Natural killer cell treated with Interleukin-12 subunit alpha and Interleukin-12 subunit beta and Interleukin-15 and Interleukin-18, amount 100 ng/mL, for 72 hours (primary cell): ENCODE data around the gene MAGOHB. TPM values are rescaled to one million over a fixed set of nuclear protein-coding genes. Genes with fewer than 3 reads are reported as not detected.
"Not testable (repeated sequence)": the region's sequence is repeated elsewhere in the genome, so short reads cannot be mapped to it uniquely, and the experiment has no call there.

Source experiments
- ATAC-seq, 2 donors: fragments of 150-1000 bp; cut with Tn5 transposase in 1 of 2; sonication (Bioruptor Pico), chemical (Tn5 transposase) in 1 of 2; 2 replicates each; pipeline ENCODE4 v1.10.0; 2021
- DNase-seq: peaks from one replicate; pipeline ENCODE4 v3.0.0; 2022; ENCODE audit warnings: low spot score
- H3K27ac Mint-ChIP-seq, 2 donors: 1 replicate in 1 of 2; 2 replicates in 1 of 2; pipeline ENCODE4 v1.8.0; 2022; ENCODE audit warnings: mixed read lengths in 2 of 2, mild to moderate bottlenecking in 1 of 2, moderate library complexity in 1 of 2
- H3K27me3 Mint-ChIP-seq, 2 donors: 1 replicate in 1 of 2; 2 replicates in 1 of 2; pipeline ENCODE4 v1.8.0; 2022; ENCODE audit warnings: mixed read lengths in 2 of 2
- H3K36me3 Mint-ChIP-seq: one replicate; pipeline ENCODE4 v1.8.0; 2022; ENCODE audit warnings: mixed read lengths
- H3K4me1 Mint-ChIP-seq, 2 donors: 1 replicate in 1 of 2; 2 replicates in 1 of 2; pipeline ENCODE4 v1.8.0; 2022; ENCODE audit warnings: low read depth in 2 of 2, mixed read lengths in 2 of 2, mild to moderate bottlenecking in 1 of 2
- H3K4me3 Mint-ChIP-seq: one replicate; pipeline ENCODE4 v1.8.0; 2022; ENCODE audit warnings: mixed read lengths
- H3K9me3 Mint-ChIP-seq: 2 replicates; pipeline ENCODE4 v1.8.0; 2022; ENCODE audit warnings: mixed read lengths
- total RNA-seq, 2 donors: library from RNA; stranded (reverse); gene quantifications; one replicate each; pipeline ENCODE4 v1.2.3, GENCODE V29; 2022

MAGOHB gene
- total RNA-seq, 2 donors from 2014 or later, result 84.0 to 94.4 TPM

- ATAC-seq (peak; percentile 62 to 73), DNase-seq (peak; percentile 67)
- H3K4me3 Mint-ChIP-seq, result peak overlapping the region; percentile 88
- no peaks in the 10 kb centered on the region for H3K27me3 Mint-ChIP-seq
- H3K9me3 Mint-ChIP-seq, result no peaks in the 10 kb centered on the region
- H3K4me1 Mint-ChIP-seq, result peaks cover 61 to 71% of the 10 kb centered on the region in 2 donors
- H3K36me3 Mint-ChIP-seq, result peaks cover 37% of the 10 kb centered on the region
- H3K27ac Mint-ChIP-seq, result peak overlapping the region; percentile 92 to 97
Measured at GRCh38 chr12:10600988-10601387, 12.4 kb downstream of the MAGOHB start.

GRCh38 chr12:10595881-10596280 lies 17.5 kb downstream of the MAGOHB start:
- Mint-ChIP-seq H3K27ac (peak overlapping the region; percentile 85 to 95), H3K4me3 (peak overlapping the region; percentile 83), H3K4me1 (peaks cover 34 to 47% of the 10 kb centered on the region in 2 donors)

GRCh38 chr12:10590966-10591365 lies 22.4 kb downstream of the MAGOHB start:
- Mint-ChIP-seq H3K36me3 (peaks cover 69% of the 10 kb centered on the region), H3K4me3 (peak overlapping the region; percentile 26)
- DNase-seq, result no peak

More at GRCh38 chr12:10595881-10596280, 17.5 kb downstream of the MAGOHB start:
- ATAC-seq, result no peak
- Mint-ChIP-seq H3K36me3 (peaks cover 56% of the 10 kb centered on the region), H3K9me3 (no peaks in the 10 kb centered on the region), H3K27me3 (no peaks in the 10 kb centered on the region)
- no peak for DNase-seq

GRCh38 chr12:10584415-10584814 lies 29.0 kb downstream of the MAGOHB start:
- DNase-seq (no peak), ATAC-seq (peak in 1 of 2 donors; percentile 61)
- H3K4me3 Mint-ChIP-seq, result peak overlapping the region; percentile 68
- H3K36me3 Mint-ChIP-seq, result peaks cover 61% of the 10 kb centered on the region
- no peaks in the 10 kb centered on the region for H3K9me3 Mint-ChIP-seq
- H3K27me3 Mint-ChIP-seq, result no peaks in the 10 kb centered on the region
- peaks cover 17 to 25% of the 10 kb centered on the region in 2 donors for H3K4me1 Mint-ChIP-seq
- H3K27ac Mint-ChIP-seq, result peak overlapping the region; percentile 50 to 78

More at GRCh38 chr12:10590966-10591365, 22.4 kb downstream of the MAGOHB start:
- Mint-ChIP-seq H3K27ac (peak overlapping the region; percentile 10 to 16), H3K9me3 (no peaks in the 10 kb centered on the region), H3K27me3 (no peaks in the 10 kb centered on the region), H3K4me1 (peaks cover 19 to 28% of the 10 kb centered on the region in 2 donors)
- ATAC-seq, result no peak

GRCh38 chr12:10582704-10583103 lies 30.7 kb downstream of the MAGOHB start:
- peaks cover 17 to 29% of the 10 kb centered on the region in 2 donors for H3K4me1 Mint-ChIP-seq
- peaks cover 53% of the 10 kb centered on the region for H3K36me3 Mint-ChIP-seq
- ATAC-seq (peak in 1 of 2 donors; percentile 70), DNase-seq (no peak)
- H3K27ac Mint-ChIP-seq, result peak overlapping the region; percentile 70 to 80
- H3K4me3 Mint-ChIP-seq, result peak overlapping the region; percentile 64
- no peaks in the 10 kb centered on the region for H3K27me3 Mint-ChIP-seq
- H3K9me3 Mint-ChIP-seq, result no peaks in the 10 kb centered on the region

GRCh38 chr12:10582133-10582532 lies 31.3 kb downstream of the MAGOHB start:
- H3K27ac Mint-ChIP-seq, result peak overlapping the region; percentile 70 to 80
- ATAC-seq, DNase-seq, H3K27me3 Mint-ChIP-seq, H3K9me3 Mint-ChIP-seq: not testable (repeated sequence)
- peak overlapping the region; percentile 64 for H3K4me3 Mint-ChIP-seq
- peaks cover 49% of the 10 kb centered on the region for H3K36me3 Mint-ChIP-seq
- H3K4me1 Mint-ChIP-seq, result peaks cover 14 to 29% of the 10 kb centered on the region in 2 donors

- H3K4me3 Mint-ChIP-seq, result no peak overlapping the region
- H3K27ac Mint-ChIP-seq, result peak overlapping the region in 1 of 2 donors; percentile 21
- H3K36me3 Mint-ChIP-seq, result peaks cover 16% of the 10 kb centered on the region
- DNase-seq (no peak), ATAC-seq (no peak)
- no peaks in the 10 kb centered on the region for H3K27me3 Mint-ChIP-seq
- H3K4me1 Mint-ChIP-seq, result peaks cover 7 to 25% of the 10 kb centered on the region in 2 donors
- H3K9me3 Mint-ChIP-seq, result no peaks in the 10 kb centered on the region
Measured at GRCh38 chr12:10574307-10574706, 39.1 kb downstream of the MAGOHB start.

- peaks cover 7 to 33% of the 10 kb centered on the region in 2 donors for H3K4me1 Mint-ChIP-seq
- not testable (repeated sequence) for H3K4me3 Mint-ChIP-seq, DNase-seq, ATAC-seq, H3K9me3 Mint-ChIP-seq, H3K27me3 Mint-ChIP-seq
- peaks cover 19% of the 10 kb centered on the region for H3K36me3 Mint-ChIP-seq
- peak overlapping the region in 1 of 2 donors; percentile 16 for H3K27ac Mint-ChIP-seq
Measured at GRCh38 chr12:10572021-10572490, 41.4 kb downstream of the MAGOHB start.

GRCh38 chr12:10571141-10571540 lies 42.3 kb downstream of the MAGOHB start:
- ATAC-seq, result no peak
- Mint-ChIP-seq H3K4me3 (no peak overlapping the region), H3K9me3 (no peaks in the 10 kb centered on the region), H3K27ac (peak overlapping the region; percentile 58 to 65), H3K4me1 (peaks cover 10 to 39% of the 10 kb centered on the region in 2 donors), H3K36me3 (peaks cover 23% of the 10 kb centered on the region), H3K27me3 (no peaks in the 10 kb centered on the region)
- no peak for DNase-seq

- peak overlapping the region in 1 of 2 donors; percentile 59 for H3K27ac Mint-ChIP-seq
- no peak for ATAC-seq
- DNase-seq, result no peak
- no peaks in the 10 kb centered on the region for H3K9me3 Mint-ChIP-seq
- peak overlapping the region; percentile 66 for H3K4me3 Mint-ChIP-seq
- no peaks in the 10 kb centered on the region for H3K27me3 Mint-ChIP-seq
- peaks cover 21 to 59% of the 10 kb centered on the region in 2 donors for H3K4me1 Mint-ChIP-seq
- H3K36me3 Mint-ChIP-seq, result peaks cover 20% of the 10 kb centered on the region
Measured at GRCh38 chr12:10567813-10568212, 45.6 kb downstream of the MAGOHB start.

GRCh38 chr12:10563966-10564365 lies 49.4 kb downstream of the MAGOHB start:
- no peak for ATAC-seq
- Mint-ChIP-seq H3K4me3 (peak overlapping the region; percentile 30), H3K27ac (peak overlapping the region in 1 of 2 donors; percentile 29), H3K9me3 (no peaks in the 10 kb centered on the region), H3K36me3 (peaks cover 21% of the 10 kb centered on the region), H3K27me3 (no peaks in the 10 kb centered on the region), H3K4me1 (peaks cover 25 to 70% of the 10 kb centered on the region in 2 donors)
- no peak for DNase-seq

- Mint-ChIP-seq H3K27me3 (no peaks in the 10 kb centered on the region), H3K4me1 (peaks cover 33 to 75% of the 10 kb centered on the region in 2 donors), H3K4me3 (peak overlapping the region; percentile 74), H3K36me3 (peaks cover 26% of the 10 kb centered on the region), H3K9me3 (no peaks in the 10 kb centered on the region), H3K27ac (peak overlapping the region; percentile 29 to 95)
- DNase-seq (no peak), ATAC-seq (peak in 1 of 2 donors; percentile 69)
Measured at GRCh38 chr12:10563002-10563401, 50.4 kb downstream of the MAGOHB start.

- H3K4me3 Mint-ChIP-seq, result peak overlapping the region; percentile 74
- H3K27ac Mint-ChIP-seq, result peak overlapping the region; percentile 30 to 95
- peaks cover 35 to 76% of the 10 kb centered on the region in 2 donors for H3K4me1 Mint-ChIP-seq
Measured at GRCh38 chr12:10562306-10562933, 51.0 kb downstream of the MAGOHB start.

GRCh38 chr12:10559244-10559643 lies 54.2 kb downstream of the MAGOHB start:
- Mint-ChIP-seq H3K4me3 (peak overlapping the region; percentile 90), H3K4me1 (peaks cover 42 to 71% of the 10 kb centered on the region in 2 donors), H3K27ac (peak overlapping the region; percentile 92 to 95), H3K9me3 (no peaks in the 10 kb centered on the region), H3K36me3 (peaks cover 32% of the 10 kb centered on the region), H3K27me3 (no peaks in the 10 kb centered on the region)
- ATAC-seq (peak; percentile 43 to 63), DNase-seq (no peak)

More at GRCh38 chr12:10562306-10562933, 51.0 kb downstream of the MAGOHB start:
- no peaks in the 10 kb centered on the region for H3K27me3 Mint-ChIP-seq
- no peak for DNase-seq
- peaks cover 24% of the 10 kb centered on the region for H3K36me3 Mint-ChIP-seq
- no peaks in the 10 kb centered on the region for H3K9me3 Mint-ChIP-seq
- peak in 1 of 2 donors; percentile 53 for ATAC-seq
